Prostate gland (tissue), 2 donors: ENCODE results near the gene FGA. TPM values are rescaled to one million over a fixed set of nuclear protein-coding genes. Genes with fewer than 3 reads are reported as not detected.

Source experiments
- DNase-seq: peaks from one replicate; pipeline ENCODE4 v3.0.0-alpha.2; 2019; ENCODE audit warnings: low spot score
- H3K27ac ChIP-seq, 2 donors: fragments of 200-600 bp; sonication (generic); 2 replicates each; pipeline ENCODE4 v1.5.1; 2017 to 2019
- H3K27me3 ChIP-seq: fragments of 200-600 bp; sonication (generic); replicated peaks from 2 replicates; pipeline ENCODE4 v1.5.1; 2019; ENCODE audit not compliant: insufficient read depth
- H3K36me3 ChIP-seq, 2 donors: fragments of 200-600 bp; sonication (generic); 1 replicate in 1 of 2; 2 replicates in 1 of 2; pipeline versions ENCODE4 v1.5.1 to v1.8.1; 2017 to 2019
- H3K4me1 ChIP-seq: fragments of 200-600 bp; sonication (generic); replicated peaks from 2 replicates; pipeline ENCODE4 v1.5.1; 2019
- H3K4me3 ChIP-seq, 2 donors: fragments of 200-600 bp; sonication (generic); 2 replicates each; pipeline ENCODE4 v1.5.1; 2017 to 2019
- H3K9me3 ChIP-seq: fragments of 200-600 bp; sonication (generic); 2 replicates; pipeline ENCODE4 v1.5.1; 2017
- POLR2A ChIP-seq: fragments of 450-650 bp; IDR thresholded peaks from one replicate; pipeline ENCODE4 v1.6.1; 2016; ENCODE audit warnings: antibody characterized with exemption, mild to moderate bottlenecking
- POLR2AphosphoS5 ChIP-seq: sonication (generic); formaldehyde crosslinking; IDR thresholded peaks from one replicate; pipeline ENCODE4 v1.6.1; 2017; ENCODE audit warnings: antibody characterized with exemption
- WGBS: methylation state at CpG from one replicate; pipeline ENCODE4 v1.1.5; 2018; 5-methylcytosine and 5-hydroxymethylcytosine counted together
- intact Hi-C: fragments of 100-400 bp; cut with DNase I; formaldehyde crosslinking; loops from one replicate; pipeline ENCODE4 v1.14.2; 2022
- total RNA-seq, 2 donors: library from RNA; depleted of rRNA; stranded (reverse); fragments of >200 nt; gene quantifications; one replicate each; pipeline ENCODE4 v1.1.0, GENCODE V29; 2016
- TF ChIP-seq, protein P1 (sequence below), 4 experiments: fragments of 200-600 bp in 2 of 4; fragments of 450-650 bp in 2 of 4; sonication (generic) in 2 of 4; IDR thresholded peaks; 1 replicate in 3 of 4; 2 replicates in 1 of 4; pipeline ENCODE4 v1.5.1; 2016 to 2019; ENCODE audit warnings: antibody characterized with exemption in 4 of 4, mild to moderate bottlenecking in 2 of 4, moderate library complexity in 2 of 4

Gene FGA
- total RNA-seq, 2 donors from 2014 or later, result 0.68 TPM; not detected in 1

- H3K27ac ChIP-seq, result no peak overlapping the region
- no peaks in the 10 kb centered on the region for H3K27me3 ChIP-seq
- TF ChIP-seq POLR2AphosphoS5 (no peak), POLR2A (no peak)
- TF ChIP-seq, protein P1, sequence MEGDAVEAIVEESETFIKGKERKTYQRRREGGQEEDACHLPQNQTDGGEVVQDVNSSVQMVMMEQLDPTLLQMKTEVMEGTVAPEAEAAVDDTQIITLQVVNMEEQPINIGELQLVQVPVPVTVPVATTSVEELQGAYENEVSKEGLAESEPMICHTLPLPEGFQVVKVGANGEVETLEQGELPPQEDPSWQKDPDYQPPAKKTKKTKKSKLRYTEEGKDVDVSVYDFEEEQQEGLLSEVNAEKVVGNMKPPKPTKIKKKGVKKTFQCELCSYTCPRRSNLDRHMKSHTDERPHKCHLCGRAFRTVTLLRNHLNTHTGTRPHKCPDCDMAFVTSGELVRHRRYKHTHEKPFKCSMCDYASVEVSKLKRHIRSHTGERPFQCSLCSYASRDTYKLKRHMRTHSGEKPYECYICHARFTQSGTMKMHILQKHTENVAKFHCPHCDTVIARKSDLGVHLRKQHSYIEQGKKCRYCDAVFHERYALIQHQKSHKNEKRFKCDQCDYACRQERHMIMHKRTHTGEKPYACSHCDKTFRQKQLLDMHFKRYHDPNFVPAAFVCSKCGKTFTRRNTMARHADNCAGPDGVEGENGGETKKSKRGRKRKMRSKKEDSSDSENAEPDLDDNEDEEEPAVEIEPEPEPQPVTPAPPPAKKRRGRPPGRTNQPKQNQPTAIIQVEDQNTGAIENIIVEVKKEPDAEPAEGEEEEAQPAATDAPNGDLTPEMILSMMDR (IDR thresholded peaks at IDR 0.05), result no peak
- no peaks in the 10 kb centered on the region for H3K9me3 ChIP-seq
- DNase-seq, result no peak
- H3K4me1 ChIP-seq, result no peaks in the 10 kb centered on the region
- 86% methylated on average over 5 of the region's 5 CpGs for WGBS
- no peaks in the 10 kb centered on the region for H3K36me3 ChIP-seq
- H3K4me3 ChIP-seq, result no peak overlapping the region
- intact Hi-C loops, result no loop called here
Measured at GRCh38 chr4:154573190-154573870, 17.2 kb downstream of the FGA start.

DNA sequence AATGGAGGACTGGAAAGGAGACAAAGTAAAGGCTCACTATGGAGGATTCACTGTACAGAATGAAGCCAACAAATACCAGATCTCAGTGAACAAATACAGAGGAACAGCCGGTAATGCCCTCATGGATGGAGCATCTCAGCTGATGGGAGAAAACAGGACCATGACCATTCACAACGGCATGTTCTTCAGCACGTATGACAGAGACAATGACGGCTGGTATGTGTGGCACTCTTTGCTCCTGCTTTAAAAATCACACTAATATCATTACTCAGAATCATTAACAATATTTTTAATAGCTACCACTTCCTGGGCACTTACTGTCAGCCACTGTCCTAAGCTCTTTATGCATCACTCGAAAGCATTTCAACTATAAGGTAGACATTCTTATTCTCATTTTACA is 21.0 kb downstream of the FGA start:
- intact Hi-C loops, result no loop called here
- WGBS, result 80% methylated on average over 5 of the region's 5 CpGs
- no peaks in the 10 kb centered on the region for H3K4me1 ChIP-seq
- no peaks in the 10 kb centered on the region for H3K9me3 ChIP-seq
- H3K4me3 ChIP-seq, result no peak overlapping the region
- no peaks in the 10 kb centered on the region for H3K27me3 ChIP-seq
- TF ChIP-seq, protein P1 (IDR thresholded peaks at IDR 0.05), result no peak
- TF ChIP-seq POLR2AphosphoS5 (no peak), POLR2A (no peak)
- H3K36me3 ChIP-seq, result no peaks in the 10 kb centered on the region
- DNase-seq, result no peak
- H3K27ac ChIP-seq, result no peak overlapping the region

DNA sequence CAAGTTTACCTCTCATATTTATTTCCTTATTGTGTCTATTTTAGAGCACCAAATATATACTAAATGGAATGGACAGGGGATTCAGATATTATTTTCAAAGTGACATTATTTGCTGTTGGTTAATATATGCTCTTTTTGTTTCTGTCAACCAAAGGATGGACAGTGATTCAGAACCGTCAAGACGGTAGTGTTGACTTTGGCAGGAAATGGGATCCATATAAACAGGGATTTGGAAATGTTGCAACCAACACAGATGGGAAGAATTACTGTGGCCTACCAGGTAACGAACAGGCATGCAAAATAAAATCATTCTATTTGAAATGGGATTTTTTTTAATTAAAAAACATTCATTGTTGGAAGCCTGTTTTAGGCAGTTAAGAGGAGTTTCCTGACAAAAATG is 21.5 kb downstream of the FGA start:
- intact Hi-C loops, result no loop called here
- Histone ChIP-seq H3K27ac (no peak overlapping the region), H3K36me3 (no peaks in the 10 kb centered on the region), H3K27me3 (no peaks in the 10 kb centered on the region), H3K4me1 (no peaks in the 10 kb centered on the region), H3K9me3 (no peaks in the 10 kb centered on the region), H3K4me3 (no peak overlapping the region)
- WGBS, result 25% methylated on average over 3 of the region's 3 CpGs
- TF ChIP-seq POLR2AphosphoS5, result no peak
- TF ChIP-seq, protein P1 (IDR thresholded peaks at IDR 0.05), result no peak
- DNase-seq, result no peak

GRCh38 chr4:154566639-154567204 is 23.8 kb downstream of the FGA start:
- no peak for TF ChIP-seq POLR2AphosphoS5
- TF ChIP-seq, protein P1 (IDR thresholded peaks at IDR 0.05), result no peak
- no peak for TF ChIP-seq POLR2A
- Histone ChIP-seq H3K36me3 (no peaks in the 10 kb centered on the region), H3K27ac (no peak overlapping the region), H3K27me3 (no peaks in the 10 kb centered on the region), H3K4me1 (no peaks in the 10 kb centered on the region), H3K9me3 (no peaks in the 10 kb centered on the region), H3K4me3 (no peak overlapping the region)
- intact Hi-C loops, result no loop called here
- DNase-seq, result no peak
- 85% methylated on average over 5 of the region's 5 CpGs for WGBS

DNA sequence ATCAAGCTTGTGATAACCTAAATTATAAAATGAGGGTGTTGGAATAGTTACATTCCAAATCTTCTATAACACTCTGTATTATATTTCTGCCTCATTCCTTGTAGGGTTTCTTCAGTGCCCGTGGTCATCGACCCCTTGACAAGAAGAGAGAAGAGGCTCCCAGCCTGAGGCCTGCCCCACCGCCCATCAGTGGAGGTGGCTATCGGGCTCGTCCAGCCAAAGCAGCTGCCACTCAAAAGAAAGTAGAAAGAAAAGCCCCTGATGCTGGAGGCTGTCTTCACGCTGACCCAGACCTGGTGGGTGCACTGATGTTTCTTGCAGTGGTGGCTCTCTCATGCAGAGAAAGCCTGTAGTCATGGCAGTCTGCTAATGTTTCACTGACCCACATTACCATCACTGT is 24.8 kb downstream of the FGA start:
- no peaks in the 10 kb centered on the region for H3K4me1 ChIP-seq
- 95% methylated on average over 6 of the region's 6 CpGs for WGBS
- no peaks in the 10 kb centered on the region for H3K27me3 ChIP-seq
- intact Hi-C loops, result no loop called here
- no peak overlapping the region for H3K27ac ChIP-seq
- H3K4me3 ChIP-seq, result no peak overlapping the region
- no peaks in the 10 kb centered on the region for H3K9me3 ChIP-seq
- H3K36me3 ChIP-seq, result no peaks in the 10 kb centered on the region
- TF ChIP-seq, protein P1 (IDR thresholded peaks at IDR 0.05), result no peak
- TF ChIP-seq POLR2A (no peak), POLR2AphosphoS5 (no peak)
- no peak for DNase-seq
